ENCODE results near the gene FAM83B.

- TF ChIP-seq CTCF (conservative IDR thresholded peaks at IDR 0.05; ENCODE audit: low read depth, low read length) (no peak), EZH2 (IDR thresholded peaks at IDR 0.05; ENCODE audit: low read length, unreplicated experiment) (no peak), EZH2phosphoT487 (IDR thresholded peaks at IDR 0.05; ENCODE audit: borderline replicate concordance, low read length) (no peak)
Measured at GRCh38 chr6:54850114-54850513, 3.5 kb downstream of the FAM83B start.
